K562 (cell line): ENCODE measurements around the gene RHOB. TPM values are rescaled to one million over a fixed set of nuclear protein-coding genes. Genes with fewer than 3 reads are reported as not detected.

Experiments
- ATAC-seq: fragments of 200-7000 bp; cut with Tn5 transposase; 3 replicates; pipeline ENCODE4 v1.9.1; 2020; ENCODE audit warnings: moderate library complexity
- BruUV-seq: library from RNA; stranded (reverse); fragments of 400-500 nt; replicated peaks from 2 replicates; lab custom pipeline; 2021; lab: Mats Ljungman, UMichigan
- CTCF ChIA-PET: fragments of 300-600 bp; formaldehyde crosslinking; extraction: SDS; loops from one replicate; lab custom pipeline; 2021; ENCODE audit warnings: low intra/inter-chr PET ratio; lab: Yijun Ruan, JAX
- POLR2A ChIA-PET: fragments of 300-600, 350-650 bp; sonication (Branson Sonifier 250); formaldehyde crosslinking; extraction: SDS; loops from one replicate; lab custom pipeline; 2021; ENCODE audit warnings: antibody characterized with exemption, inconsistent platforms; lab: Yijun Ruan, JAX
- DNase-seq, 4 experiments: peaks; one replicate each; pipeline versions ENCODE4 v3.0.0 to v3.0.0-alpha.2; 2011 to 2018; ENCODE audit warnings: low spot score in 3 of 4, mixed read lengths in 3 of 4; ENCODE audit errors: extremely low read depth in 1 of 4
- FAIRE-seq: peaks from 2 replicates; lab custom pipeline; 2011; peaks lifted over from hg19 to GRCh38; lab: Jason Lieb, UNC
- H2AFZ ChIP-seq: 2 replicates; pipeline ENCODE4 v1.6.0; 2011; ENCODE audit warnings: low read depth, low read length, control low read depth, inconsistent platforms
- H3K27ac ChIP-seq: fragments of 200-600 bp; 3 replicates; pipeline ENCODE4 v1.8.0; 2011; ENCODE audit warnings: low read depth, mild to moderate bottlenecking, control low read depth, inconsistent platforms, low read length, moderate library complexity, mixed read lengths; ENCODE audit errors: extremely low read depth
- H3K27me3 ChIP-seq, 2 experiments: fragments of 300-600 bp in 1 of 2; 2 replicates in 1 of 2; 3 replicates in 1 of 2; pipeline versions ENCODE4 v1.6.0 to v1.8.0; 2011; ENCODE audit warnings: inconsistent platforms in 2 of 2, low read length in 2 of 2, mild to moderate bottlenecking in 1 of 2, mixed read lengths in 1 of 2, moderate library complexity in 1 of 2; ENCODE audit not compliant: control insufficient read depth in 2 of 2, insufficient read depth in 2 of 2
- H3K36me3 ChIP-seq: fragments of 300-600 bp; 3 replicates; pipeline ENCODE4 v1.8.0; 2011; ENCODE audit warnings: mild to moderate bottlenecking, low read length, inconsistent platforms; ENCODE audit not compliant: control insufficient read depth, insufficient read depth
- H3K4me1 ChIP-seq, 2 experiments: fragments of 200-600 bp in 1 of 2; replicated peaks in 1 of 2; 2 replicates in 1 of 2; 3 replicates in 1 of 2; pipeline versions ENCODE4 v1.5.1 to v1.8.0; 2011; ENCODE audit warnings: inconsistent platforms in 2 of 2, low read length in 2 of 2, mild to moderate bottlenecking in 1 of 2, mixed read lengths in 1 of 2, moderate library complexity in 1 of 2; ENCODE audit not compliant: control insufficient read depth in 2 of 2, insufficient read depth in 2 of 2
- H3K4me2 ChIP-seq: 2 replicates; pipeline ENCODE4 v1.6.1; 2011; ENCODE audit warnings: low read length, control low read depth, inconsistent platforms, mixed read lengths; ENCODE audit not compliant: insufficient read depth
- H3K4me3 ChIP-seq: fragments of 200-600 bp; sonication (generic), shearing (Covaris generic); 2 replicates; pipeline ENCODE4 v1.5.1; 2016; ENCODE audit warnings: control low read depth, inconsistent platforms
- H3K79me2 ChIP-seq: fragments of 200-600 bp; 3 replicates; pipeline ENCODE4 v1.8.0; 2011; ENCODE audit warnings: low read length, inconsistent platforms; ENCODE audit not compliant: control insufficient read depth, insufficient read depth
- H3K9ac ChIP-seq, 2 experiments: 2 replicates each; pipeline versions ENCODE4 v1.6.0 to v1.6.1; 2011; ENCODE audit warnings: low read depth in 2 of 2, low read length in 2 of 2, control low read depth in 1 of 2, inconsistent platforms in 1 of 2, mild to moderate bottlenecking in 1 of 2, mixed read lengths in 1 of 2; ENCODE audit not compliant: insufficient read depth in 1 of 2
- H3K9me1 ChIP-seq: one replicate; pipeline ENCODE4 v1.6.0; 2011; ENCODE audit warnings: inconsistent platforms, mild to moderate bottlenecking, low read length, moderate library complexity; ENCODE audit not compliant: control insufficient read depth, insufficient read depth
- H3K9me3 ChIP-seq: replicated peaks from 2 replicates; pipeline ENCODE4 v1.5.1; 2011; ENCODE audit warnings: low read depth, low read length, inconsistent platforms; ENCODE audit not compliant: control insufficient read depth, insufficient read depth
- H4K20me1 ChIP-seq: replicated peaks from 2 replicates; pipeline ENCODE4 v1.6.1; 2011; ENCODE audit warnings: low read length, inconsistent platforms, mixed read lengths; ENCODE audit not compliant: control insufficient read depth, insufficient read depth
- CC2D1A ChIP-seq: fragments of 450-650 bp; IDR thresholded peaks from 2 replicates; pipeline ENCODE4 v1.6.1; 2017; ENCODE audit warnings: mild to moderate bottlenecking
- HCFC1 ChIP-seq: IDR thresholded peaks from 2 replicates; pipeline ENCODE4 v1.6.1; 2012; ENCODE audit warnings: low read depth, low read length, improper control_type of control experiment
- HNRNPUL1 ChIP-seq: fragments of 200-400 bp; formaldehyde crosslinking; IDR thresholded peaks from 2 replicates; pipeline ENCODE4 v1.6.1; 2017; ENCODE audit warnings: low read length
- MTA1 ChIP-seq: fragments of 450-650 bp; IDR thresholded peaks from 2 replicates; pipeline ENCODE4 v1.6.1; 2017; ENCODE audit warnings: borderline replicate concordance
- NFXL1 ChIP-seq: fragments of 450-650 bp; formaldehyde crosslinking; IDR thresholded peaks from 2 replicates; pipeline ENCODE4 v1.4.0; 2021; ENCODE audit warnings: mild to moderate bottlenecking
- POLR2AphosphoS5 ChIP-seq: IDR thresholded peaks from 2 replicates; pipeline ENCODE4 v1.6.1; 2011; ENCODE audit warnings: mild to moderate bottlenecking, low read depth, low read length, moderate library complexity; ENCODE audit not compliant: control insufficient read depth, insufficient read depth
- RBM14 ChIP-seq: fragments of 200-400 bp; formaldehyde crosslinking; IDR thresholded peaks from 2 replicates; pipeline ENCODE4 v1.6.1; 2018; ENCODE audit warnings: low read depth, mild to moderate bottlenecking, low read length, moderate library complexity, borderline replicate concordance; ENCODE audit not compliant: insufficient read depth
- RHOXF2B ChIP-seq: fragments of 250-450 bp; sonication (Bioruptor Pico); conservative IDR thresholded peaks from 2 replicates; pipeline ENCODE4 v1.5.1; 2021
- TEAD4 ChIP-seq, 2 experiments: sonication (generic) in 1 of 2; formaldehyde crosslinking in 1 of 2; IDR thresholded peaks; 2 replicates each; pipeline versions ENCODE4 v1.6.1 to v1.8.0; 2012 to 2022; ENCODE audit warnings: borderline replicate concordance in 1 of 2, inconsistent platforms in 1 of 2, low read length in 1 of 2, mild to moderate bottlenecking in 1 of 2, missing genetic modification reagents in 1 of 2
- TRIM28 ChIP-seq: fragments of 450-650 bp; IDR thresholded peaks from 2 replicates; pipeline ENCODE4 v1.6.1; 2017
- ZC3H4 ChIP-seq: sonication (generic); formaldehyde crosslinking; IDR thresholded peaks from 2 replicates; pipeline ENCODE4 v1.9.0; 2021; ENCODE audit warnings: missing genetic modification reagents, borderline replicate concordance
- ZNF274 ChIP-seq: IDR thresholded peaks from 2 replicates; pipeline ENCODE4 v1.6.1; 2011; ENCODE audit warnings: low read depth, mild to moderate bottlenecking, low read length, moderate library complexity, borderline replicate concordance
- WGBS: fragments of 100-300 bp; shearing (Covaris generic); methylation state at CpG from one replicate; pipeline ENCODE4 v1.1.6; 2016; ENCODE audit warnings: low coverage, mixed read lengths; ENCODE audit not compliant: insufficient coverage; ENCODE audit errors: missing lambda C conversion rate; 5-methylcytosine and 5-hydroxymethylcytosine counted together
- in situ Hi-C: fragments of 300-500 bp; cut with MboI; formaldehyde crosslinking; loops from 4 replicates; pipeline ENCODE4 v1.15.0; 2018; ENCODE audit warnings: inconsistent platforms, mixed read lengths
- intact Hi-C: fragments of 100-400 bp; cut with micrococcal nuclease; formaldehyde crosslinking; loops from 2 replicates; pipeline ENCODE4 v1.14.2; 2022
- polyA plus RNA-seq, 8 experiments: library from polyadenylated mRNA; depleted of rRNA in 4 of 8; stranded (reverse) in 5 of 8; unstranded in 3 of 8; fragments of >200 nt; fragmentation: Nextera tagmentation in 2 of 8; fragmentation: Illumina TruSeq in 1 of 8; extraction: Ambion mirVana in 2 of 8; extraction: Trizol in 1 of 8; gene quantifications; 2 replicates each; pipeline versions ENCODE4 v1.2.1 to v1.2.3, GENCODE V29; 2011 to 2014; ENCODE audit warnings: inconsistent platforms in 1 of 8, missing spikeins in 1 of 8
- total RNA-seq, 7 experiments: library from RNA; depleted of rRNA in 6 of 7; stranded (reverse); fragments of >200 nt in 6 of 7; fragmentation: Illumina TruSeq in 2 of 7; extraction: Trizol in 2 of 7; gene quantifications; 2 replicates each; pipeline versions ENCODE4 v1.2.1 to v1.2.3, GENCODE V29; 2011 to 2021; ENCODE audit warnings: low replicate concordance in 1 of 7
- TF ChIP-seq, protein P1 (sequence below): IDR thresholded peaks from 2 replicates; pipeline ENCODE4 v1.6.1; 2011; ENCODE audit warnings: borderline replicate concordance, low read depth, mild to moderate bottlenecking, moderate library complexity, low read length; ENCODE audit not compliant: insufficient read depth, poor library complexity, severe bottlenecking
- TF ChIP-seq, protein P2 (sequence below): fragments of 250-450 bp; sonication (Bioruptor Pico); IDR thresholded peaks from 2 replicates; pipeline ENCODE4 v1.8.0; 2022; ENCODE audit warnings: inconsistent platforms, mild to moderate bottlenecking, moderate library complexity, borderline replicate concordance
- TF ChIP-seq, protein P3 (sequence below): fragments of 250-450 bp; sonication (Bioruptor Pico); IDR thresholded peaks from 2 replicates; pipeline ENCODE4 v1.8.0; 2021; ENCODE audit warnings: moderate library complexity, mild to moderate bottlenecking, inconsistent platforms

RHOB gene
- total and polyA plus RNA-seq, 9 of the 15 experiments (the other 6 are each of a cell fraction or from before 2014, with no cell fraction given): 0.07 to 4.8 (median 1.1) TPM

DNA sequence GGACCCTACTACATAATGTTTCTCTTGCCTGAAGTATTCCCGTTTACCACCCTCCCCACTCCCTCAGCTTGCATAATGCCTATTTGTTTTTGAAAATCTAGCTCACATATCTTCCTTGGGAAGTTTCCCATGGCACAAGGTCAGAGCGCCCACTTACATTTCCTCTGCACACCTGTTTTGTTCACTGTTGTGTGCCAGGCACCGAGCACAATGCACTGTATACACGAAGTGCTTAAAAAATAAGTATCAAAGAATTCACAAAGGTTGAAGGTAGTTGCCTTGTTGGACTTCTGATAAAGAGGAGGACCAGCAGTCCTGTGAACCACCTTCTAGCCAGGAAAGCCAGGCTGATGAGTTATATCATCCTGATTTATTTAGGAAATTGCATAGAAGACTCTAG is 16.8 kb upstream of the RHOB start (continued):
- TF ChIP-seq TEAD4 (IDR thresholded peaks at IDR 0.05; ENCODE audit: low read length) (no peak), TEAD4 (CRISPR knock-in tag; IDR thresholded peaks at IDR 0.05; ENCODE audit: borderline replicate concordance) (no peak), HCFC1 (no peak), NFXL1 (CRISPR knock-in tag) (no peak), POLR2AphosphoS5 (no peak)
- TF ChIP-seq, protein P1, sequence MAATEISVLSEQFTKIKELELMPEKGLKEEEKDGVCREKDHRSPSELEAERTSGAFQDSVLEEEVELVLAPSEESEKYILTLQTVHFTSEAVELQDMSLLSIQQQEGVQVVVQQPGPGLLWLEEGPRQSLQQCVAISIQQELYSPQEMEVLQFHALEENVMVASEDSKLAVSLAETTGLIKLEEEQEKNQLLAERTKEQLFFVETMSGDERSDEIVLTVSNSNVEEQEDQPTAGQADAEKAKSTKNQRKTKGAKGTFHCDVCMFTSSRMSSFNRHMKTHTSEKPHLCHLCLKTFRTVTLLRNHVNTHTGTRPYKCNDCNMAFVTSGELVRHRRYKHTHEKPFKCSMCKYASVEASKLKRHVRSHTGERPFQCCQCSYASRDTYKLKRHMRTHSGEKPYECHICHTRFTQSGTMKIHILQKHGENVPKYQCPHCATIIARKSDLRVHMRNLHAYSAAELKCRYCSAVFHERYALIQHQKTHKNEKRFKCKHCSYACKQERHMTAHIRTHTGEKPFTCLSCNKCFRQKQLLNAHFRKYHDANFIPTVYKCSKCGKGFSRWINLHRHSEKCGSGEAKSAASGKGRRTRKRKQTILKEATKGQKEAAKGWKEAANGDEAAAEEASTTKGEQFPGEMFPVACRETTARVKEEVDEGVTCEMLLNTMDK: no peak
- TF ChIP-seq, all 486 proteins: peak for 0

DNA sequence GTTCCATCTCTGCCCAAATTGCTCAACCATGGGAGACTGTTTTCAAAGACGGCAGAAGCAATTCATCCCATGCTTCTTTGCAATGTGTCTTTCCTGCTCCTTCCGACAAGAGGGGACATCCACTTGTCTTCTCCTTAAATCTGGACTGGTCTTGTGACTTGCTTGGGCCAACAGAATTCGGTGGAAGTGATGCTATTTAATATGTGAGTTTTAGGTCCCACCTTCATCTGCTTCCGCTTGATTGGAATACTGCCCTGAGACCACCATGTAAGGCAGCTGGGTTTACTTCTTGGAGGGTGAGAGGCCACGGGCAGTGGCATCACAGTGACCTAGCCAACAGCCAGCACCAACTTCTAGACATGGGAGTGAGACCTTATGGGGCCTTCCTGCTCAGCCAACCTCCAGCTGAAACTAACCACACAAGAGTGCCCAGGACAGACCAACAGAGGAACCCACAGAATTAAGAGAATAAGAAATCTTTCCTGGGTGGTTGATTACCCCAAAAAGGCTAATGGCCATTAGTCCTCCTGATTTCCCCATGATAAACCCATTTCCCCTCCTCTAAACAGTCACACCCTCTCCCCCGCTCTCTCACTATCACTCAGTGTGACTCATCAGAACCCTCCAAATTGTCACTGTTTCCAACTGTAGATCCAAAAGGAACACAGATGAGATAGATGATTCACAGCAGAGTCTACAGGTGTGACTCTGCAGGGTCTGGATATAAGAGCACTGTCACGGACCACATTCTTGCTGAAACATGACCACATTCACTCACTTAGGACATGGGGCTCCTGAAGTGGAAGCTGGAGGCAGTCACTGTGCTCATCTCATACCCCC is 16.2 kb upstream of the RHOB start:
- BruUV-seq: no TSS peak
- CTCF ChIA-PET: no interaction called here
- no peak for TF ChIP-seq ZC3H4 (CRISPR knock-in tag)
- TF ChIP-seq HNRNPUL1: no peak
- TF ChIP-seq MTA1: no peak
- TF ChIP-seq, protein P2, sequence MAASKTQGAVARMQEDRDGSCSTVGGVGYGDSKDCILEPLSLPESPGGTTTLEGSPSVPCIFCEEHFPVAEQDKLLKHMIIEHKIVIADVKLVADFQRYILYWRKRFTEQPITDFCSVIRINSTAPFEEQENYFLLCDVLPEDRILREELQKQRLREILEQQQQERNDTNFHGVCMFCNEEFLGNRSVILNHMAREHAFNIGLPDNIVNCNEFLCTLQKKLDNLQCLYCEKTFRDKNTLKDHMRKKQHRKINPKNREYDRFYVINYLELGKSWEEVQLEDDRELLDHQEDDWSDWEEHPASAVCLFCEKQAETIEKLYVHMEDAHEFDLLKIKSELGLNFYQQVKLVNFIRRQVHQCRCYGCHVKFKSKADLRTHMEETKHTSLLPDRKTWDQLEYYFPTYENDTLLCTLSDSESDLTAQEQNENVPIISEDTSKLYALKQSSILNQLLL: no peak
- no peak for TF ChIP-seq CC2D1A
- no peak for TF ChIP-seq RBM14
- TF ChIP-seq, protein P3, sequence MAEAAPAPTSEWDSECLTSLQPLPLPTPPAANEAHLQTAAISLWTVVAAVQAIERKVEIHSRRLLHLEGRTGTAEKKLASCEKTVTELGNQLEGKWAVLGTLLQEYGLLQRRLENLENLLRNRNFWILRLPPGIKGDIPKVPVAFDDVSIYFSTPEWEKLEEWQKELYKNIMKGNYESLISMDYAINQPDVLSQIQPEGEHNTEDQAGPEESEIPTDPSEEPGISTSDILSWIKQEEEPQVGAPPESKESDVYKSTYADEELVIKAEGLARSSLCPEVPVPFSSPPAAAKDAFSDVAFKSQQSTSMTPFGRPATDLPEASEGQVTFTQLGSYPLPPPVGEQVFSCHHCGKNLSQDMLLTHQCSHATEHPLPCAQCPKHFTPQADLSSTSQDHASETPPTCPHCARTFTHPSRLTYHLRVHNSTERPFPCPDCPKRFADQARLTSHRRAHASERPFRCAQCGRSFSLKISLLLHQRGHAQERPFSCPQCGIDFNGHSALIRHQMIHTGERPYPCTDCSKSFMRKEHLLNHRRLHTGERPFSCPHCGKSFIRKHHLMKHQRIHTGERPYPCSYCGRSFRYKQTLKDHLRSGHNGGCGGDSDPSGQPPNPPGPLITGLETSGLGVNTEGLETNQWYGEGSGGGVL (CRISPR knock-in tag): no peak
- no peak for TF ChIP-seq RHOXF2B (CRISPR knock-in tag)
- TF ChIP-seq ZNF274: no peak
- no peak for TF ChIP-seq TRIM28

More for the DNA sequence above, 16.2 kb upstream of the RHOB start:
- H3K27me3 ChIP-seq: no peaks in the 10 kb centered on the region
- H3K36me3 ChIP-seq: no peaks in the 10 kb centered on the region
- POLR2A ChIA-PET: interaction anchor here (0.6 to 1.8 kb wide), 3 partner anchors 8 to 16 kb away, joined by 4 to 8 read pairs (median 8); partner anchors contain the start of gene RHOB
- peaks cover 6 to 29% of the 10 kb centered on the region in 2 experiments; a peak in 4 of 5 replicates for H3K4me1 ChIP-seq
- no peak overlapping the region; the same call in 2 of the 3 replicates for H3K27ac ChIP-seq
- H3K9me3 ChIP-seq: no peaks in the 10 kb centered on the region
- H3K9me1 ChIP-seq: no peaks in the 10 kb centered on the region
- no peak overlapping the region for H3K4me2 ChIP-seq
- ATAC-seq: peak; percentile 77
- in situ Hi-C loops (loop anchor here (25.0 kb wide), 1 partner anchor 507 kb away; no protein-coding TSS in a partner anchor), intact Hi-C loops (no loop called here)
- H3K9ac ChIP-seq: no peak overlapping the region
- WGBS: 21% methylated on average over 7 of the region's 7 CpGs
- H3K4me3 ChIP-seq: no peak overlapping the region
- no peaks in the 10 kb centered on the region for H3K79me2 ChIP-seq
- no peaks in the 10 kb centered on the region for H4K20me1 ChIP-seq
- H2AFZ ChIP-seq: no peak overlapping the region
- DNase-seq: peak; percentile 39 to 65 (median 54)
- peak; percentile 90 for FAIRE-seq
